Cerebellar cortex (tissue), 1 donor: ENCODE data around the gene SMIM33.
"Not testable (repeated sequence)": the region's sequence is repeated elsewhere in the genome, so short reads cannot be mapped to it uniquely, and the experiment has no call there.

Experiments used
- DNase-seq: peaks from one replicate; pipeline ENCODE4 v3.0.0-alpha.2; 2015; ENCODE audit warnings: low spot score

SMIM33 gene

GRCh38 chr5:139482050-139482889 lies 11.5 kb downstream of the SMIM33 start, which contains the start of gene STING1:
Gene STING1, minus strand, starts transcription at chr5:139482758. Its CDS starts 1,054 bp downstream, at chr5:139481704.
- DNase-seq, result peak; percentile 48

DNA sequence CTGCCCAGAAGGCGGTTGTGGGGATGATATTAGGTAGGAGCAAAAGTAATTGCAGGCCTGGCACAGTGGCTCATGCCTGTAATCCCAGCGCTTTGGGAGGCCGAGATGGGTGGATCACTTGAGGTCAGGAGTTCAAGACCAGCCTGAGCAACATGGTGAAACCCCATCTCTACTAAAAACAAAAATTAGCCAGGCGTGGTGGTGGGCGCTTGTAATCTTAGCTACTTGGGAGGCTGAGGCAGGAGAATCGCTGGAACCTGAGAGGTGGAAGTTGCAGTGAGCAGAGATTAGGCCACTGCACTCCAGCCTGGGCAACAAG lies 12.0 kb downstream of the SMIM33 start:
- not testable (repeated sequence) for DNase-seq

- DNase-seq, result peak; percentile 20
These were observed 15.4 kb downstream of the SMIM33 start for GRCh38 chr5:139486201-139486600.

DNA sequence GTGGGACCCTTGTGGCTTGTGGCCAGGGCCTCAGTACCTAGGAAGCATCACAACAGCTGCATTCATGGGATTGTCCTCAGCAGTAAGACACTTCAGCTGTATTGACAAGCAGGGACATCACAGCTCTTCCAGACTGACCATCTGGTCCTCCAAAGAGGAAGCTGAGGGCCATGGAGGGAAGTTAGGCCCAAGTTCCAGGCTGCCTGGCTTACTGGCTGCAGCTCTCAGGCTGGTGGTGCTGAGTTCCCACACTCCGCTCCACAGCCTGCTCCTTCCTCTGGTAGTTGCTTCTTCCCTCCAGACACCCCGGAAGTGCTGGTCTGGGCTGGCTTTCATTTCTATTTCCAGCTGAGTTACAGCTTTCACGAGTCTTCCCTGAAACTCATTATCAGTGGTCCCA lies 17.5 kb downstream of the SMIM33 start:
- no peak for DNase-seq

DNA sequence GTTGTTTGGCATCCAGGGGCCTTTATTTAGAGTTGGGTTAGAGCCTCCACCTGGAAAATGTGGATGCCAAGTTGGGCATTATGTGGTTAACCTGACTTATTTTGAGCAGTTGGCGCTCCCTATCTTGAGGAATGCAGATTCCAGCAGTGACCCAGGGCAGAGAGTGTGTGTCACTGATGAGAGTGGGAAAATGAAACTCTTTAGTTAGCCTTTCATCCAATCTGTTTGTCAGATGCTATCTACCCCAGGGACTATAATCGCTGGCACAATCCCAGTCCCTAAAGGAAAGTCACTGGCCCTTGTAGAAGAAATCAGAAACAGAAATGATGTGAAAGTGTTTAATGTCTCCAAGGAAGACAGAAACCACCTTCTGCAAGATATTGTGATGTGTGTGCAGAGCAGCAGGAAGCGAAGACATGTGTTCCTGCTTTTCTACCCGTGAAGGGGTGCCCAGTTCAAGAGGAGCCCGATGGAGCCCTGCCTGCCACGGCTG lies 21.9 kb downstream of the SMIM33 start:
- no peak for DNase-seq

DNA sequence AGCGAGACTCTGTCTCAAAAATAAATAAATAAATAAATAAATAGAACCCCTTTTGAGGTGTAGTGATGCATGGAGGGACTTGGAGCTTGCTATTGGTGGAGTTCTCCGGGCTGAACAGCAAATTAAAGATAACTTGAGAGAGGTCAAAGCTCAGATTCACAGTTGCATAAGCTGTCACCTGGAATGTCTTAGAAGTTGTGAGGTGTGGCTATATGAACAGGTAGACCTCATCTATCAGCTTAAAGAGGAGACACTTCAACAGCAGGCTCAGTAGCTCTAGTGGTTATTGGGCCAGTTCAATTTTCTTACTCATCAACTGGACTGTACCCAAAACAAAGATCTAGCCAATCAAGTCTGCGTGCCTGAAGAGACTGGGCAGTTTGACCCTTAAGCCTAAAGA lies 23.5 kb downstream of the SMIM33 start:
- DNase-seq, result no peak

DNA sequence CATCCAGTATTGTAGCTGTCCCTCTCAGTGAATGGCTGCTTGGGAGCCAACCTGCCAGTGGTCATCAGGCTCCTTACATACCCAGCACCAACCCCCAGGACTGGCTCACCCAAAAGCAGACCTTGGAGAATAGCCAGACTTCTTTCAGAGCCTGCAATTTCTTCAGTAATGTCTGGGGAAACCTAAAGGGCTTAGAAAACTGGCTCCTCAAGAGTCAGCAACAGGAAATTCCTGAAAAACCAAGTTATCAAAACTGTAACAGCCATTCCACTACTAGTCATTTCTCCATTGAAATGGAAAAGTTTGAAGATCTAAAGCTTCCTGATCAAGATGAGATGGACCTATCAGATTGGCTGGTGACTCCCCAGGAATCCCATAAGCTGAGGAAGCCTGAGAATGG lies 24.0 kb downstream of the SMIM33 start:
- no peak for DNase-seq

DNA sequence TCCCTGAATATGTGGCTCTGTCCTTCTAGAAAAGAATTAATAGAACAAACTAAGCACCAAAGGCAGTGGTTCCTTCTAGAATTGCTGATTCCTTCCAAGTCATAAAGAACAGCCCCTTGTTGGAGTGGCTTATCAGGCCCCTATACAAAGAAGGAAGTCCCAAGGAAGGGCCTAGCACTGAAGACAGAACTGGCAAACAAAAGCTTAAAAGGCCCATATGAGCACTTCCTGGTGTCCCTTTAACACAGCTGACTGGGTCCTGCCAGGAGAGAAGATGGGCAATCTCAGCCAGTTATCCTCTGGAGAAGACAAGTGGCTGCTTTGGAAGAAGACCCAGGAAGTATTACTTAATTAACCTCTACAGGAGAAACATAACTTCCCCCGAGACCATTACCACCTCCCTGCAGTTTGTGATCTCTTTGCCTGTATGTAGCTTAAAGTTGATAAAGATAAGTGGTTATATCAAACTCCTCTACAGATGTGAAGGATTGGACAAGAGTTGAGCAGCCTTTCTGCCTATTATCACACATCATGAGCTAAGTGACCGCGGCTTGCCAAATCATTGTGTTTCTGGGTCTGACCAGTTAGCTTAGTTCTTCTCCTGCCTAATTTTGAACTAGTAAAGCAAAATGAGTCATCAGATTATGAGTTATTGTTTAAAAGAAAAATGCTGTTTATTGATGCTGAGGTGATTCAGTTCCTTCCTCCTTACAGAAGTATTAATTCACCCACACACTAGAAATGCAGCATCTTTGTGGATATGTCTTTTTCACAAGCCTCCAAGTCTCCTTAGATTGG lies 25.0 kb downstream of the SMIM33 start:
- DNase-seq, result no peak

DNA sequence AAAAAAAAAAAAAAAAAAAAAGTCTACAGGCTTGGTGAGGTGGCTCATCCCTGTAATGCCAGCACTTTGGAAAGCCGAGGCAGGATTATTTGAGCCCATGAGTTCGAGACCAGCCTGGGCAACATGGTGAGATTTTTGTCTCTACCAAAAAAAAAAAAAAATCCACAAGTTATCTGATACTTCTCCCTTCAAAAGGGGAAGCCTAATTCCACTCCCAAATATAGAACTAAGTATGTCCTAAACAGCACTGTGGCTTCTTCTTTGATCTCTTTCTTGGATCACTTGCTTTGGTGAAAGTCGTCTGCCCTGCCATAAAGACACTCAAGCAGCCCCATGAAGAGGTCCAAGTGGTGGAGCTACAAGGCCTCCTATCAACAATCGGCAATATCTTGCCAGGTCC lies 30.6 kb downstream of the SMIM33 start:
- no peak for DNase-seq

DNA sequence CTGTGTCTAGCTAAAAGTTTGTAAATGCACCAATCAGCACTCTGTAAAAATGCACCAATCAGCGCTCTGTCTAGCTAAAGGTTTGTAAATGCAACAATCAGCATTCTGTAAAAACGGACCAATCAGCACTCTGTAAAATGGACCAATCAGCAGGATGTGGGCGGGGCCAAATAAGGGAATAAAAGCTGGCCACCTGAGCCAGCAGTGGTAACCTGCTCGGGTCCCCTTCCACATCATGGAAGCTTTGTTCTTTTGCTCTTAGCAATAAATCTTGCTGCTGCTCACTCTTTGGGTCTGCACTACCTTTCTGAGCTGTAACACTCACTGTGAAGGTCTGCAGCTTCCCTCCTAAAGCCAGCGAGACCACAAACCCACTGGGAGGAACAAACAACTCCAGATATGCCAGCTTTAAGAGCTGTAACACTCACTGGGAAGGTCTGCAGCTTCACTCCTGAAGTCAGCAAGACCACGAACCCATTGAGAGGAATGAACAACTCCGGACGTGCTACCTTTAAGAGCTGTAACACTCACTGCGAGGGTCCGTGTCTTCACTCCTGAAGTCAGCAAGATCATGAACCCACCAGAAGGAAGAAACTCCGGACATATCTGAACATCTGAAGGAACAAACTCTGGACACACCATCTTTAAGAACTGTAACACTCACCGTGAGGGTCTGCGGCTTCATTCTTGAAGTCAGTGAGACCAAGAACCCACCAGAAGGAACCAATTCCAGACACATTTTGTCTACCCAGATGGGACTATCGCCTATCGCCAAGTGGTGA lies 32.4 kb downstream of the SMIM33 start:
- not testable (repeated sequence) for DNase-seq

DNA sequence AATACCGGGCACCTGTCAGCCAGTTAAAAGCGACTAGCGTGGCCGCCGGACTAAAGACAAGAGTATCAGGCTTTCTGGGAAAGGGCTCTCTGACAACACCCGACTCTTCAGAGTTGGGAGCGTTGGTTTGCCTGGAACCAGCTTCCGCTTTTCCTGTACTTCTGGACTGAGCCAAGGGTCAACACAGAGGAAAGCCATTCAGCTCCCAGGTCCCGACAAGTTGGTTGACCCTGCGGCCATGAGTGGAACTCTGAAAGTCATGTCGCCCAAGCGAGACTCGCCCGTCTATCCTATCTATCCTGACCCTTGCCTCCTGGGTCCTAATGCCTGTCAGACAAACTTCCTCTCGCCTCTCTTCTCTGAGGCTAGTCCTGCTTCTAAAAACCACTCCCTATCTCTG lies 33.1 kb downstream of the SMIM33 start:
- not testable (repeated sequence) for DNase-seq

DNA sequence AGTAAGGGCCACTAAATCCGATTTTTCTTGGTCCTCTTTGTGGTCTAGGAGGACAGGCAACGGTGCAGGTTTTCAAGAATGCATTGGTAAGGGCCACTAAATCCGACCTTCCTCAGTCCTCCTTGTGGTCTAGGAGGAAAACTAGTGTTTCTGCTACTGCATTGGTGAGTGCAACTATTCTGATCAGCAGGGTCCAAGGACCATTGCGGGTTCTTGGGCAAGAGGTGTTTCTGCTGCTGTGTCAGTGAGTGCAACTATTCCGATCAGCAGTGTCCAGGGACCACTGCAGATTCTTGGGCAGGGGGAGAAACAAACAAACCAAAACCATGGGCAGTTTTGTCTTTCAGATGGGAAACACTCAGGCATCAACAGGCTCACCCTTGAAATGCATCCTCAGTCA lies 33.9 kb downstream of the SMIM33 start:
- DNase-seq, result not testable (repeated sequence)

DNA sequence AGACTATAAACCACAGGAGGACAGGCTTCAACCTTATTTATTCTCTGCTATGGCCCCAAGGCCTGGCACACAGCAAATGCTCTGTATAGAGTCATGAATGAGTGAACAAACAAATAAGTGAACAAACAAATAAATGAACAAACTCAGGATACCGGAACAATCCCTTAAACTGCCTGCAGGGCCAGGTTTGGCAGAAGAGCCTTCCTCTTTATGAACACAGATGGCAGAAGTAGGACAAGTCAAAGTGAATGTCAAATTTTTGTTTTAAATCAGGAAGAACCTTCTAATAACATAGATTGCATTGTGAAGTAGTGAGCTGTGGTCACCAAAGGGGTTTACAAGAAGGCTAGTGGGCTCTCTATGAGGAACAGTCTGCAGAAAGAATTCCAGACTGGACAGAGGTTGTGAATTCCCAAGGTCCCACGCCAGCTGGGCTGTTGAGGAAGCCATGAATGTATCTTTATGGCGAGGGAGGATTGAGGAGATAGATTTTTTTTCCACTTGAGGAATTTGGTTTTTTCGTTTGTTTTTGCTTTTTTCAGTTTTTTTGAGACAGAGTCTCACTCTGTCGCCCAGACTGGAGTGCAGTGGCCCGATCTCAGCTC lies 42.1 kb downstream of the SMIM33 start:
- DNase-seq, result peak; percentile 29

GRCh38 chr5:139513434-139513833 lies 42.6 kb downstream of the SMIM33 start:
- DNase-seq, result peak; percentile 92

GRCh38 chr5:139513852-139514485 lies 43.2 kb downstream of the SMIM33 start:
- peak; percentile 20 for DNase-seq

GRCh38 chr5:139514486-139514856 lies 43.7 kb downstream of the SMIM33 start:
- no peak for DNase-seq

DNA sequence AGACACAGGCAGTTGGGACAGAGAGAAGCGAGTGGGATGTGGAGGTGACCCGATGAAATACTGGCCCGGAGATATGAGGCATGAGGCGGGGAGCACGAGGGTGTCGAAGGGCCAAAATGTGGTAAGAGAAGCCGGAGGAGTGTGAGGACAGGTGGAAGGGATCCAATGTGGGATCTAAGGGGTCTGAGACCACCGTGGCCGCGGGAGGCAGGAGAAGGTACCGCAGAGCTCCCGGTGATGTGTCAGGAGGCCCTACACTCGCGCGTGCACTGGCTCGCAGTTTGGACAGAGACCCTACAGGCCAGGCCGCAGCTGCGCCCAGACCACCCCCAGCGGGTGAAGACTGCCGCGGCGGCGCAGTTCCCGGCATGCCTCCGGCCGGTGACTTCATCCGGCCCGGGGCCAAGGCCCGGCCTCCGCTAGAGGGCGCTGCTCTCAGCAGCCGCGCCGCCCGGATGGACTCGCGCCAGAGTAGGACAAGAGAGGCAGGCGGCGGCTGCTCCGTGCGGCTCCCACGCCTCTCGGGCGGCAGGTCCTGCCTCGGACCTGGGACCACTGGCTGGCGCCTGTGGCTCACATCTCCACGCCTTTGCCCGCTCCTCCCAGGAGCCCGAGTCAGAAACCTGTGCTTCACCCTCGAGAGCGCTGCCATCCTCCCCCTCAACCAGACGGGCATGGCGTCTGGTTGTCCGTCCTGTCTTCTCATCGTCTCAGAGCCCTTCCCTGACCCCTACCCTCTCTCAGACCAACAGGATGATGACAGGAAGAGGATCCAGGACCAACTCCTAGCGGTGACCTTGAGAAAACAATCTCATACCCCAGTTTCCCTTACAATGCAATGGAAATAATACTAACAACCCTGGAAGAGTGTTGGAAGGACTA lies 47.1 kb downstream of the SMIM33 start:
- peak; percentile 84 for DNase-seq
